PC-9 (cell line): Measurements from ENCODE around the gene GTF3C1. TPM values are rescaled to one million over a fixed set of nuclear protein-coding genes. Genes with fewer than 3 reads are reported as not detected.

Experiments
- BruUV-seq: library from RNA; stranded (reverse); fragments of 400-500 nt; replicated peaks from 2 replicates; lab custom pipeline; 2021; lab: Mats Ljungman, UMichigan
- CTCF ChIA-PET: fragments of 300-600 bp; sonication (Branson Sonifier 250); formaldehyde crosslinking; loops from one replicate; lab custom pipeline; 2022; ENCODE audit warnings: antibody characterized with exemption; lab: Charles Lee
- POLR2A ChIA-PET: fragments of 300-600 bp; sonication (Branson Sonifier 250); formaldehyde crosslinking; loops from one replicate; lab custom pipeline; 2022; ENCODE audit warnings: antibody characterized with exemption; ENCODE audit not compliant: unreplicated experiment; lab: Charles Lee
- DNase-seq, 2 experiments: peaks; one replicate each; pipeline versions ENCODE4 v3.0.0 to v3.0.0-alpha.2; 2015 to 2022; ENCODE audit warnings: mixed read lengths in 1 of 2
- H2AFZ ChIP-seq: fragments of 200-600 bp; sonication (generic); 2 replicates; pipeline ENCODE4 v1.8.1; 2017; ENCODE audit warnings: antibody characterized with exemption
- H3F3A ChIP-seq: fragments of 200-600 bp; sonication (generic); 2 replicates; pipeline ENCODE4 v1.8.1; 2017; ENCODE audit warnings: antibody characterized with exemption, mild to moderate bottlenecking, low read depth; ENCODE audit not compliant: insufficient read depth
- H3K27ac ChIP-seq: fragments of 200-600 bp; sonication (generic); 2 replicates; pipeline ENCODE4 v1.6.1; 2016; ENCODE audit warnings: mixed run types
- H3K27me3 ChIP-seq: fragments of 200-600 bp; sonication (generic); 2 replicates; pipeline ENCODE4 v1.6.1; 2016; ENCODE audit warnings: low read depth, mixed run types; ENCODE audit not compliant: insufficient read depth
- H3K36me3 ChIP-seq: fragments of 200-600 bp; sonication (generic); 2 replicates; pipeline ENCODE4 v1.6.1; 2016; ENCODE audit warnings: low read depth, mixed run types
- H3K4me1 ChIP-seq: fragments of 200-600 bp; sonication (generic); replicated peaks from 2 replicates; pipeline ENCODE4 v1.6.1; 2016; ENCODE audit warnings: mixed run types; ENCODE audit not compliant: insufficient read depth
- H3K4me2 ChIP-seq: fragments of 200-600 bp; sonication (generic); 2 replicates; pipeline ENCODE4 v1.6.1; 2017; ENCODE audit warnings: mixed run types
- H3K4me3 ChIP-seq: fragments of 200-600 bp; sonication (generic); 2 replicates; pipeline ENCODE4 v1.6.1; 2016; ENCODE audit warnings: mixed run types
- H3K79me2 ChIP-seq: fragments of 200-600 bp; sonication (generic); 2 replicates; pipeline ENCODE4 v1.6.1; 2017; ENCODE audit warnings: low read depth, mixed run types
- H3K9me2 ChIP-seq: fragments of 200-600 bp; sonication (generic); 2 replicates; pipeline ENCODE4 v1.8.1; 2017; ENCODE audit warnings: mild to moderate bottlenecking; ENCODE audit not compliant: insufficient read depth
- H3K9me3 ChIP-seq: fragments of 200-600 bp; sonication (generic); 2 replicates; pipeline ENCODE4 v1.8.1; 2016; ENCODE audit warnings: low read depth; ENCODE audit not compliant: insufficient read depth
- H4K20me1 ChIP-seq: fragments of 200-600 bp; sonication (generic); 2 replicates; pipeline ENCODE4 v1.8.1; 2017; ENCODE audit not compliant: insufficient read depth
- CTCF ChIP-seq: fragments of 200-600 bp; sonication (generic); conservative IDR thresholded peaks from 2 replicates; pipeline ENCODE4 v1.6.1; 2017; ENCODE audit warnings: mixed run types, antibody characterized with exemption, mild to moderate bottlenecking, moderate library complexity
- EZH2 ChIP-seq: fragments of 200-600 bp; sonication (generic); IDR thresholded peaks from 2 replicates; pipeline ENCODE4 v1.8.0; 2017; ENCODE audit warnings: antibody characterized with exemption, low read depth
- intact Hi-C: fragments of 100-400 bp; cut with micrococcal nuclease; formaldehyde crosslinking; loops from one replicate; pipeline ENCODE4 v1.10.0; 2022; ENCODE audit not compliant: unreplicated experiment
- total RNA-seq: library from RNA; stranded (reverse); gene quantifications from 2 replicates; pipeline ENCODE4 v1.2.3, GENCODE V29; 2021

Gene GTF3C1
- total RNA-seq, 1 experiment from 2014 or later = 118 TPM

GRCh38 chr16:27547851-27548250 lies 1.9 kb downstream of the GTF3C1 start:
- no peak overlapping the region for H2AFZ ChIP-seq
- no peaks in the 10 kb centered on the region for H3F3A ChIP-seq
- DNase-seq = no peak
- intact Hi-C loops = no loop called here
- H3K27ac ChIP-seq = no peak overlapping the region
- H3K9me2 ChIP-seq = no peaks in the 10 kb centered on the region
- ChIA-PET POLR2A (no interaction called here), CTCF (no interaction called here)
- peaks cover 38% of the 10 kb centered on the region for H4K20me1 ChIP-seq
- H3K79me2 ChIP-seq = peaks cover 58% of the 10 kb centered on the region
- no TSS peak for BruUV-seq
- peak overlapping the region; percentile 99 for H3K4me2 ChIP-seq
- TF ChIP-seq EZH2 = no peak
- no peak for TF ChIP-seq CTCF
- H3K36me3 ChIP-seq = 0 out of 2 replicates have a peak, but pooled peaks cover 14% of the 10 kb centered on the region
- peaks cover 29% of the 10 kb centered on the region for H3K4me1 ChIP-seq
- H3K4me3 ChIP-seq = peak overlapping the region; percentile 98; the same call in 1 of the 2 replicates
- H3K9me3 ChIP-seq = no peaks in the 10 kb centered on the region
- H3K27me3 ChIP-seq = no peaks in the 10 kb centered on the region

GRCh38 chr16:27547134-27547533 lies 2.6 kb downstream of the GTF3C1 start:
- H3K27ac ChIP-seq = no peak overlapping the region
- peaks cover 29% of the 10 kb centered on the region for H3K4me1 ChIP-seq
- H3K4me3 ChIP-seq = no peak overlapping the region
- no peaks in the 10 kb centered on the region for H3K9me2 ChIP-seq
- peaks cover 38% of the 10 kb centered on the region for H4K20me1 ChIP-seq
- intact Hi-C loops = no loop called here
- DNase-seq = no peak
- CTCF ChIA-PET = no interaction called here
- no peak overlapping the region for H3K4me2 ChIP-seq
- no peak overlapping the region for H2AFZ ChIP-seq
- H3F3A ChIP-seq = no peaks in the 10 kb centered on the region
- H3K36me3 ChIP-seq = 0 out of 2 replicates have a peak, but pooled peaks cover 14% of the 10 kb centered on the region
- POLR2A ChIA-PET = no interaction called here
- BruUV-seq = no TSS peak
- no peaks in the 10 kb centered on the region for H3K27me3 ChIP-seq
- TF ChIP-seq EZH2 (no peak), CTCF (no peak)
- H3K9me3 ChIP-seq = no peaks in the 10 kb centered on the region
- peaks cover 51% of the 10 kb centered on the region for H3K79me2 ChIP-seq

GRCh38 chr16:27544671-27545070 lies 5.0 kb downstream of the GTF3C1 start:
- Histone ChIP-seq H2AFZ (no peak overlapping the region), H3K27ac (no peak overlapping the region), H3F3A (no peaks in the 10 kb centered on the region), H3K79me2 (peaks cover 30% of the 10 kb centered on the region), H3K4me3 (no peak overlapping the region), H4K20me1 (peaks cover 38% of the 10 kb centered on the region), H3K36me3 (peaks cover 27% of the 10 kb centered on the region), H3K4me2 (no peak overlapping the region), H3K4me1 (peaks cover 22% of the 10 kb centered on the region), H3K9me3 (no peaks in the 10 kb centered on the region), H3K27me3 (no peaks in the 10 kb centered on the region), H3K9me2 (no peaks in the 10 kb centered on the region)
- intact Hi-C loops = no loop called here
- ChIA-PET POLR2A (no interaction called here), CTCF (no interaction called here)
- DNase-seq = no peak
- TF ChIP-seq CTCF (no peak), EZH2 (no peak)
- BruUV-seq = no TSS peak
